Body of pancreas (tissue), 4 donors: Measurements from ENCODE around the gene THEM5.

Experiments used
- CTCF ChIP-seq, 7 experiments: fragments of 450-650 bp in 4 of 7; fragments of 200-600 bp in 3 of 7; sonication (generic) in 3 of 7; IDR thresholded peaks; one replicate each; pipeline ENCODE4 v1.5.1; 2016 to 2019; ENCODE audit warnings: antibody characterized with exemption in 7 of 7
- POLR2A ChIP-seq, 3 donors: fragments of 450-650 bp; IDR thresholded peaks; one replicate each; pipeline ENCODE4 v1.6.1; 2016; ENCODE audit warnings: antibody characterized with exemption in 3 of 3, mild to moderate bottlenecking in 2 of 3

- no peak for TF ChIP-seq CTCF (IDR thresholded peaks at IDR 0.05)
- TF ChIP-seq POLR2A (IDR thresholded peaks at IDR 0.05): no peak
Observed at GRCh38 chr1:151867321-151867720, 13.8 kb upstream of the THEM5 start.
